Smooth muscle cell (in vitro differentiated cells): Measurements from ENCODE around the gene UNC13D. TPM values are rescaled to one million over a fixed set of nuclear protein-coding genes. Genes with fewer than 3 reads are reported as not detected.
"Not testable (repeated sequence)": the region's sequence is repeated elsewhere in the genome, so short reads cannot be mapped to it uniquely, and the experiment has no call there.

Experiments used
- DNase-seq: peaks from one replicate; lab custom pipeline; 2025; ENCODE audit not compliant: unreplicated experiment; lab: John Stamatoyannopoulos, UW
- H2AFZ ChIP-seq: fragments of 200-600 bp; sonication (generic); 2 replicates; pipeline ENCODE4 v1.6.0; 2016; ENCODE audit warnings: antibody characterized with exemption, low read depth, mild to moderate bottlenecking
- H3F3A ChIP-seq: fragments of 200-600 bp; sonication (generic); 2 replicates; pipeline ENCODE4 v1.6.0; 2017; ENCODE audit warnings: antibody characterized with exemption, low read depth
- H3K27ac ChIP-seq: fragments of 200-600 bp; sonication (generic); 2 replicates; pipeline ENCODE4 v1.5.1; 2016; ENCODE audit warnings: low read depth, mild to moderate bottlenecking
- H3K27me3 ChIP-seq: fragments of 200-600 bp; sonication (generic); 2 replicates; pipeline ENCODE4 v1.6.1; 2016; ENCODE audit warnings: low read depth, mild to moderate bottlenecking
- H3K36me3 ChIP-seq: fragments of 200-600 bp; sonication (generic); 2 replicates; pipeline ENCODE4 v1.5.1; 2016; ENCODE audit warnings: low read depth
- H3K4me1 ChIP-seq: fragments of 200-600 bp; sonication (generic); 2 replicates; pipeline ENCODE4 v1.5.1; 2016; ENCODE audit warnings: low read depth
- H3K4me2 ChIP-seq: fragments of 200-600 bp; sonication (generic); 2 replicates; pipeline ENCODE4 v1.6.0; 2016; ENCODE audit warnings: mild to moderate bottlenecking
- H3K4me3 ChIP-seq: fragments of 200-600 bp; sonication (generic); 2 replicates; pipeline ENCODE4 v1.5.1; 2016; ENCODE audit warnings: mild to moderate bottlenecking
- H3K79me2 ChIP-seq: fragments of 200-600 bp; sonication (generic); 2 replicates; pipeline ENCODE4 v1.6.0; 2016; ENCODE audit warnings: low read depth, mild to moderate bottlenecking
- H3K9ac ChIP-seq: fragments of 200-600 bp; sonication (generic); 2 replicates; pipeline ENCODE4 v1.6.0; 2016; ENCODE audit warnings: low read depth
- H3K9me3 ChIP-seq: fragments of 200-600 bp; sonication (generic); replicated peaks from 2 replicates; pipeline ENCODE4 v1.5.1; 2016; ENCODE audit warnings: low read depth
- H4K20me1 ChIP-seq: fragments of 200-600 bp; sonication (generic); 2 replicates; pipeline ENCODE4 v1.6.0; 2016; ENCODE audit warnings: low read depth
- CTCF ChIP-seq: fragments of 200-600 bp; sonication (generic); IDR thresholded peaks from 2 replicates; pipeline ENCODE4 v1.5.1; 2017; ENCODE audit warnings: borderline replicate concordance, mild to moderate bottlenecking, antibody characterized with exemption; ENCODE audit not compliant: insufficient read depth, poor library complexity, severe bottlenecking
- WGBS: methylation state at CpG from one replicate; pipeline ENCODE4 v1.1.7; 2016; ENCODE audit warnings: low lambda C conversion rate; 5-methylcytosine and 5-hydroxymethylcytosine counted together
- polyA plus RNA-seq: library from polyadenylated mRNA; unstranded; fragments of >200 nt; fragmentation: Nextera tagmentation; extraction: Ambion mirVana; gene quantifications from 2 replicates; pipeline ENCODE4 v1.2.1, GENCODE V29; 2016
- total RNA-seq: library from RNA; depleted of rRNA; stranded (reverse); fragments of >200 nt; gene quantifications from 2 replicates; pipeline ENCODE4 v1.2.3, GENCODE V29; 2014

UNC13D gene
- total and polyA plus RNA-seq, 2 experiments from 2014 or later, result 2.4 to 4.5 TPM

DNA sequence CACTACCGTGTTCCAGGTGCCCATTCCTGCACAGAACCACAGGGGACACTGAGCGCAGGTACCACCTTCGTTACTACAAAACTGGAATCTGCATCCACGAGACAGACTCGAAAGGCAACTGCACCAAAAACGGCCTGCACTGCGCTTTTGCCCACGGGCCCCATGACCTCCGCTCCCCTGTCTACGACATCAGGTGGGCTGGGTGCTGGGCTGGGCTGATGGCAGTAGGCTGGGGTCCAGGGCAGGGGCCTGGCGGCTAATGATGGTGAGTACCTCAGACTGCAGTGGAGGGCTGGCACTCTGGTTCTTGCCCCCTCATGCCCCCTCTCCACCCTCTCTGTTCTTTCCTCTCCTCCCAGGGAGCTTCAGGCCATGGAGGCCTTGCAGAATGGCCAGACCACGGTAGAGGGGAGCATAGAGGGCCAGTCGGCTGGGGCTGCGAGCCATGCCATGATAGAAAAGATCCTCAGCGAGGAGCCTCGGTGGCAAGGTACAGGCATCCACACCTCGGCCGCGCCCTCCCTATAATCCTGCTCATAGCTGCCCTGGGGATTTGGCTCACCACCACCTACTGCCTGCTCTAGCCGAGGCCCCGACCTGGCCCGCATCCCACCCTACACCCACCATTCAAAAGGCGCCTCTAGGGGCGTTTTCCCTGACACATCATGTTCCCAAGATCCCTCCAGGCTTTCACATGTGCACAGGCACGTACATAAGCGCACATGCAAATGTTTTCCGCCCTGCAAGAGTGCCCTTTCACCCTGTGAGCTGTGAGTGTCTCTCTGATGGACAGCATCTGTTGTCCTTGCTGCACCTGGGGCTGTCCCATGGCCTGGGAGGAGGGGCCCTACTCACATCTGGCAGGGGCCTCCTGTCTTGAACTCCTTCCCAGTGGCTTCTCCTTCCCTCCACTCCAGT, 31.8 kb downstream of the UNC13D start:
- DNase-seq, result no peak
- WGBS, result 96% methylated on average over 27 of the region's 27 CpGs
- Histone ChIP-seq H3K4me2 (no peak overlapping the region), H4K20me1 (peaks cover 30% of the 10 kb centered on the region), H3K4me3 (no peak overlapping the region), H3K27me3 (no peaks in the 10 kb centered on the region), H2AFZ (no peak overlapping the region), H3K79me2 (peaks cover 2% of the 10 kb centered on the region), H3K27ac (no peak overlapping the region), H3K4me1 (no peaks in the 10 kb centered on the region), H3F3A (no peaks in the 10 kb centered on the region), H3K9ac (no peak overlapping the region), H3K9me3 (no peaks in the 10 kb centered on the region), H3K36me3 (no peaks in the 10 kb centered on the region)
- no peak for TF ChIP-seq CTCF

DNA sequence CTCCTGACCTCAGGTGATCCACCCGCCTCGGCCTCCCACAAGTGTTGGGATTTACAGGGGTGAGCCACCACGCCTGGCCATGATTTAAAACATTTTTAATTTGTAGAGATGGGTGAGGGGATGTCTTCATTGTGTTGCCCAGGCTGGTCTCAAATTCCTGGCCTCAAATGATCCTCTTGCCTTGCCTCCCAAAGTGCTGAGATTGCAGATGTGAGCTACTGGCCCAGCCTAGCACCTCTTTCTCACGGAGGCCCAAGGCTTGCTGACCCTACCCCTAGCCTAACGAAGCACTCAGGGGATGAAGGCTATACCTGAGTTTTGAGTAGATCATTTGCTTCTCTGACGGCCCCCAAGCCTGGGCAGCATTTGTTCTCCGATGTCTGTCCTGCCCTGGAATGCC, 33.0 kb downstream of the UNC13D start:
- no peaks in the 10 kb centered on the region for H3F3A ChIP-seq
- H4K20me1 ChIP-seq, result peaks cover 41% of the 10 kb centered on the region
- no peak for DNase-seq
- peaks cover 13% of the 10 kb centered on the region for H3K79me2 ChIP-seq
- no peaks in the 10 kb centered on the region for H3K9me3 ChIP-seq
- H3K36me3 ChIP-seq, result no peaks in the 10 kb centered on the region
- H3K4me3 ChIP-seq, result no peak overlapping the region
- H3K27me3 ChIP-seq, result no peaks in the 10 kb centered on the region
- no peak overlapping the region for H3K27ac ChIP-seq
- no peak overlapping the region for H3K9ac ChIP-seq
- 96% methylated on average over 7 of the region's 7 CpGs for WGBS
- H2AFZ ChIP-seq, result no peak overlapping the region
- H3K4me2 ChIP-seq, result no peak overlapping the region
- no peak for TF ChIP-seq CTCF
- no peaks in the 10 kb centered on the region for H3K4me1 ChIP-seq

- H4K20me1 ChIP-seq, result peaks cover 45% of the 10 kb centered on the region
- peaks cover 17% of the 10 kb centered on the region for H3K79me2 ChIP-seq
- H3K9ac ChIP-seq, H3K27me3 ChIP-seq, H3K36me3 ChIP-seq, H2AFZ ChIP-seq, H3K9me3 ChIP-seq, H3K27ac ChIP-seq, H3K4me1 ChIP-seq, H3K4me3 ChIP-seq, H3K4me2 ChIP-seq, H3F3A ChIP-seq, DNase-seq: not testable (repeated sequence)
- 98% methylated on average over 11 of the region's 11 CpGs for WGBS
Observed at GRCh38 chr17:75810756-75811155, 33.4 kb downstream of the UNC13D start.

GRCh38 chr17:75810216-75810615, 34.0 kb downstream of the UNC13D start:
- H3K4me3 ChIP-seq, result no peak overlapping the region
- WGBS, result 92% methylated on average over 5 of the region's 5 CpGs
- H3K36me3 ChIP-seq, result no peaks in the 10 kb centered on the region
- H3K27me3 ChIP-seq, result no peaks in the 10 kb centered on the region
- H3K9me3 ChIP-seq, result no peaks in the 10 kb centered on the region
- no peaks in the 10 kb centered on the region for H3K4me1 ChIP-seq
- H2AFZ ChIP-seq, result no peak overlapping the region
- H4K20me1 ChIP-seq, result peaks cover 50% of the 10 kb centered on the region
- no peaks in the 10 kb centered on the region for H3F3A ChIP-seq
- H3K4me2 ChIP-seq, result no peak overlapping the region
- no peak for DNase-seq
- H3K9ac ChIP-seq, result no peak overlapping the region
- TF ChIP-seq CTCF, result no peak
- peak overlapping the region; percentile 93 for H3K27ac ChIP-seq
- peaks cover 21% of the 10 kb centered on the region for H3K79me2 ChIP-seq
